BE2C (cell line): ENCODE results near the gene ISYNA1.

Experiments
- DNase-seq: peaks from one replicate; pipeline ENCODE4 v3.0.0-alpha.2; 2020
- H3K27me3 ChIP-seq: fragments of 250-450 bp; sonication (Bioruptor Pico); 2 replicates; pipeline ENCODE4 v1.5.1; 2020; ENCODE audit warnings: mild to moderate bottlenecking
- H3K36me3 ChIP-seq: fragments of 250-450 bp; sonication (Bioruptor Pico); 2 replicates; pipeline ENCODE4 v1.5.1; 2020; ENCODE audit warnings: mild to moderate bottlenecking
- H3K4me1 ChIP-seq: fragments of 250-450 bp; sonication (Bioruptor Pico); 2 replicates; pipeline ENCODE4 v1.5.1; 2020
- H3K4me3 ChIP-seq: 2 replicates; pipeline ENCODE4 v1.5.1; 2011; ENCODE audit warnings: low read depth, low read length
- H3K9me3 ChIP-seq: fragments of 250-450 bp; sonication (Bioruptor Pico); 2 replicates; pipeline ENCODE4 v1.5.1; 2020
- TF ChIP-seq, protein P1 (sequence below): IDR thresholded peaks from 2 replicates; pipeline ENCODE4 v1.5.1; 2012; ENCODE audit warnings: mild to moderate bottlenecking, low read depth, low read length

ISYNA1 gene

GRCh38 chr19:18423258-18424020 lies 14.5 kb downstream of the ISYNA1 start:
- no peak for DNase-seq
- Histone ChIP-seq H3K36me3 (peaks cover 8% of the 10 kb centered on the region), H3K4me1 (peaks cover 13% of the 10 kb centered on the region), H3K4me3 (no peak overlapping the region), H3K9me3 (no peaks in the 10 kb centered on the region), H3K27me3 (no peaks in the 10 kb centered on the region)
- TF ChIP-seq, protein P1, sequence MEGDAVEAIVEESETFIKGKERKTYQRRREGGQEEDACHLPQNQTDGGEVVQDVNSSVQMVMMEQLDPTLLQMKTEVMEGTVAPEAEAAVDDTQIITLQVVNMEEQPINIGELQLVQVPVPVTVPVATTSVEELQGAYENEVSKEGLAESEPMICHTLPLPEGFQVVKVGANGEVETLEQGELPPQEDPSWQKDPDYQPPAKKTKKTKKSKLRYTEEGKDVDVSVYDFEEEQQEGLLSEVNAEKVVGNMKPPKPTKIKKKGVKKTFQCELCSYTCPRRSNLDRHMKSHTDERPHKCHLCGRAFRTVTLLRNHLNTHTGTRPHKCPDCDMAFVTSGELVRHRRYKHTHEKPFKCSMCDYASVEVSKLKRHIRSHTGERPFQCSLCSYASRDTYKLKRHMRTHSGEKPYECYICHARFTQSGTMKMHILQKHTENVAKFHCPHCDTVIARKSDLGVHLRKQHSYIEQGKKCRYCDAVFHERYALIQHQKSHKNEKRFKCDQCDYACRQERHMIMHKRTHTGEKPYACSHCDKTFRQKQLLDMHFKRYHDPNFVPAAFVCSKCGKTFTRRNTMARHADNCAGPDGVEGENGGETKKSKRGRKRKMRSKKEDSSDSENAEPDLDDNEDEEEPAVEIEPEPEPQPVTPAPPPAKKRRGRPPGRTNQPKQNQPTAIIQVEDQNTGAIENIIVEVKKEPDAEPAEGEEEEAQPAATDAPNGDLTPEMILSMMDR = no peak

DNA sequence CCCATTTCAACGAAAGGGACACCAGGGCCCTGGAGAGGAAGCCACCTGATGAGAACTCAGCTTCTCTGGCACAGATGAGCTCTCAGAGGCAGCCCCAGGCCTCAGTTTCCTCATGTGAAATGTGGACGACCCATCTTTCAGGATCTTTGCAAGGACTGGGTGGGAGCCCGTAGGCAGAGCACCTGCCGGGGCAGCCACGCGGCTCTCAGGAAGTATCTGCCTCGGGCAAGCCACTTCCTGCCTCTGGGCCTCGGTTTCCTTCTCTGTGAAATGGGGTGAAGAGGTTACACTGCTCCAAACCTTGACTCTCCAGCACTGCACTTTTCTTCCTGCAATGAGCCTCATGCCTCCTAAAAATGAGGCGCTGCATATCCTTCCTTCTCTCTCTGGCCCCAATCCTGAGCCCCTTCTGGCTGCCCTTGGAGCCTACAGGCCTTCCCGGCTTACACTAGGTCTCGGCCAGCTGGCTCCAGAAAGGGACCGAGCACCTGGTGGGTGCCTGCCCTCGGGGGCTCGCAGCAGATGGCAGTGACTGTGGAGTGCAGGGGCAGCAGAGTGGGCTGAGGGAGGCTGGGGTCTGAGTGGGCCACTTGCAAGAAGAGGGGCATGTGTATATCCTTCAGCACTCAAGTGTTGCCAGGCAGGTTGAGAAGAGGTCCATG lies 15.3 kb downstream of the ISYNA1 start:
- H3K4me1 ChIP-seq = peaks cover 10% of the 10 kb centered on the region
- no peak for DNase-seq
- no peaks in the 10 kb centered on the region for H3K9me3 ChIP-seq
- TF ChIP-seq, protein P1 = no peak
- H3K4me3 ChIP-seq = no peak overlapping the region
- peaks cover 4% of the 10 kb centered on the region for H3K36me3 ChIP-seq
- H3K27me3 ChIP-seq = no peaks in the 10 kb centered on the region

GRCh38 chr19:18421371-18421959 lies 16.5 kb downstream of the ISYNA1 start:
- Histone ChIP-seq H3K4me3 (peak overlapping the region; percentile 71; the same call in 1 of the 2 replicates), H3K4me1 (peaks cover 13% of the 10 kb centered on the region), H3K9me3 (no peaks in the 10 kb centered on the region), H3K36me3 (peaks cover 4% of the 10 kb centered on the region), H3K27me3 (no peaks in the 10 kb centered on the region)
- TF ChIP-seq, protein P1 = no peak
- no peak for DNase-seq

GRCh38 chr19:18420930-18421329 lies 17.0 kb downstream of the ISYNA1 start:
- peak overlapping the region; percentile 71 for H3K4me3 ChIP-seq
- peaks cover 16% of the 10 kb centered on the region for H3K4me1 ChIP-seq

GRCh38 chr19:18419699-18420460 lies 18.1 kb downstream of the ISYNA1 start:
- Histone ChIP-seq H3K4me1 (peaks cover 16% of the 10 kb centered on the region), H3K9me3 (no peaks in the 10 kb centered on the region), H3K27me3 (no peaks in the 10 kb centered on the region), H3K4me3 (peak overlapping the region; percentile 71), H3K36me3 (peaks cover 4% of the 10 kb centered on the region)
- TF ChIP-seq, protein P1 = no peak
- peak; percentile 56 for DNase-seq

More at GRCh38 chr19:18420930-18421329, 17.0 kb downstream of the ISYNA1 start:
- no peak for DNase-seq
- Histone ChIP-seq H3K36me3 (peaks cover 4% of the 10 kb centered on the region), H3K9me3 (no peaks in the 10 kb centered on the region), H3K27me3 (no peaks in the 10 kb centered on the region)
- TF ChIP-seq, protein P1 = no peak
